BE2C (cell line): ENCODE measurements around the gene CIBAR2.
A peak's percentile ranks its signal among the peaks of the same experiment; 100 is the strongest.

Experiments used
- DNase-seq: peaks from one replicate; pipeline ENCODE4 v3.0.0-alpha.2; 2020
- H3K27me3 ChIP-seq: fragments of 250-450 bp; sonication (Bioruptor Pico); 2 replicates; pipeline ENCODE4 v1.5.1; 2020; ENCODE audit warnings: mild to moderate bottlenecking
- H3K36me3 ChIP-seq: fragments of 250-450 bp; sonication (Bioruptor Pico); 2 replicates; pipeline ENCODE4 v1.5.1; 2020; ENCODE audit warnings: mild to moderate bottlenecking
- H3K4me1 ChIP-seq: fragments of 250-450 bp; sonication (Bioruptor Pico); 2 replicates; pipeline ENCODE4 v1.5.1; 2020
- H3K4me3 ChIP-seq: 2 replicates; pipeline ENCODE4 v1.5.1; 2011; ENCODE audit warnings: low read depth, low read length
- H3K9me3 ChIP-seq: fragments of 250-450 bp; sonication (Bioruptor Pico); 2 replicates; pipeline ENCODE4 v1.5.1; 2020
- TF ChIP-seq, protein P1 (sequence below): IDR thresholded peaks from 2 replicates; pipeline ENCODE4 v1.5.1; 2012; ENCODE audit warnings: mild to moderate bottlenecking, low read depth, low read length

The CIBAR2 gene

GRCh38 chr16:85151079-85151602 lies 38.9 kb upstream of the CIBAR2 start:
- Histone ChIP-seq H3K4me1 (peaks cover 36% of the 10 kb centered on the region), H3K9me3 (no peaks in the 10 kb centered on the region), H3K27me3 (no peaks in the 10 kb centered on the region), H3K4me3 (no peak overlapping the region), H3K36me3 (no peaks in the 10 kb centered on the region)
- no peak for DNase-seq
- TF ChIP-seq, protein P1, sequence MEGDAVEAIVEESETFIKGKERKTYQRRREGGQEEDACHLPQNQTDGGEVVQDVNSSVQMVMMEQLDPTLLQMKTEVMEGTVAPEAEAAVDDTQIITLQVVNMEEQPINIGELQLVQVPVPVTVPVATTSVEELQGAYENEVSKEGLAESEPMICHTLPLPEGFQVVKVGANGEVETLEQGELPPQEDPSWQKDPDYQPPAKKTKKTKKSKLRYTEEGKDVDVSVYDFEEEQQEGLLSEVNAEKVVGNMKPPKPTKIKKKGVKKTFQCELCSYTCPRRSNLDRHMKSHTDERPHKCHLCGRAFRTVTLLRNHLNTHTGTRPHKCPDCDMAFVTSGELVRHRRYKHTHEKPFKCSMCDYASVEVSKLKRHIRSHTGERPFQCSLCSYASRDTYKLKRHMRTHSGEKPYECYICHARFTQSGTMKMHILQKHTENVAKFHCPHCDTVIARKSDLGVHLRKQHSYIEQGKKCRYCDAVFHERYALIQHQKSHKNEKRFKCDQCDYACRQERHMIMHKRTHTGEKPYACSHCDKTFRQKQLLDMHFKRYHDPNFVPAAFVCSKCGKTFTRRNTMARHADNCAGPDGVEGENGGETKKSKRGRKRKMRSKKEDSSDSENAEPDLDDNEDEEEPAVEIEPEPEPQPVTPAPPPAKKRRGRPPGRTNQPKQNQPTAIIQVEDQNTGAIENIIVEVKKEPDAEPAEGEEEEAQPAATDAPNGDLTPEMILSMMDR = no peak

- no peaks in the 10 kb centered on the region for H3K27me3 ChIP-seq
- H3K36me3 ChIP-seq = no peaks in the 10 kb centered on the region
- H3K9me3 ChIP-seq = no peaks in the 10 kb centered on the region
- TF ChIP-seq, protein P1 = no peak
- no peak overlapping the region for H3K4me3 ChIP-seq
- no peak for DNase-seq
- peaks cover 36% of the 10 kb centered on the region for H3K4me1 ChIP-seq
Measured at GRCh38 chr16:85150331-85150940, 38.2 kb upstream of the CIBAR2 start.

DNA sequence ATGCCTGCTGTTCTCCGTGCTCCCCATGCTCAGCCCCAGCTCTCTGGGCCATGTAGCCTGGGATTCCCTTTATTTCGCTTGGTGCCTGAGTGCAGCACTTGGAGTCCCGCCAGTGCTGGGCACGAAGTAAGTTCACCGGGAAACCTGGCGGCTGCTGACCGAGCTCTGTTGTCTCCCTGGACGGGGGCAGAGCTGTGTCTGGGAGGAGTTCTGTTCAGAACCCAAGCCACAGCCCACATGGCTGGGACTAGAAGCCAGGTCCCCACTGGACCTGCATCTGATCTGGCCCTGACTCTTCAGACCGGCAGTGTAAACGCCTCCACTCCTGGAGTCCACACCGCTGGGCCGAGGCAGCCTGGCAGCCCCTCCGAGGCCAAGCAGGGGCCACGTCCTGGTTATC lies 37.5 kb upstream of the CIBAR2 start:
- no peak overlapping the region for H3K4me3 ChIP-seq
- H3K9me3 ChIP-seq = no peaks in the 10 kb centered on the region; the same call in 1 of the 2 replicates
- no peaks in the 10 kb centered on the region for H3K27me3 ChIP-seq
- DNase-seq = peak; percentile 43
- peaks cover 36% of the 10 kb centered on the region for H3K4me1 ChIP-seq
- no peaks in the 10 kb centered on the region for H3K36me3 ChIP-seq
- TF ChIP-seq, protein P1 = no peak

DNA sequence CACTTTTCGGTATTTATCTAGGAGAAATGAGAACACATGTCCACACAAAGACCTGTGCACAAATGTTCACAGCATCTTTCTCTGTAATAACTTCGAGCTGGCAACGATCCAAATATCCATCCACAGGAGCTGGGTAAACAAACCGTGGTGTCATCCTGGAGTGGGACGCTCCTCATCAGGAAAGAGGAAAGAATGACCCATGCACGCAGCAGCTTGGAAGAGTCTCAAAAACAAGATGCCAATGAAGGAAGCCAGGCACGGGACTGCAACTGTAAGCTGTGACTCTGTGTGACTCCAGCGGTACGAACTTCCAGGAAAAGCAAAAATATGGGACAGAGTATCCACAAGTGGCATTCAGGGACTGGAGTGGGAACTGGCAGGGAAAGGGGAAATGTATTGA lies 36.7 kb upstream of the CIBAR2 start:
- Histone ChIP-seq H3K36me3 (no peaks in the 10 kb centered on the region), H3K4me3 (no peak overlapping the region), H3K9me3 (no peaks in the 10 kb centered on the region; the same call in 1 of the 2 replicates), H3K4me1 (peaks cover 40% of the 10 kb centered on the region), H3K27me3 (no peaks in the 10 kb centered on the region)
- DNase-seq = peak; percentile 28
- TF ChIP-seq, protein P1 = no peak

- H3K27me3 ChIP-seq = no peaks in the 10 kb centered on the region
- no peaks in the 10 kb centered on the region for H3K36me3 ChIP-seq
- peak; percentile 19 for DNase-seq
- peaks cover 36% of the 10 kb centered on the region for H3K4me1 ChIP-seq
- H3K9me3 ChIP-seq = no peaks in the 10 kb centered on the region; the same call in 1 of the 2 replicates
- no peak overlapping the region for H3K4me3 ChIP-seq
- TF ChIP-seq, protein P1 = no peak
Measured at GRCh38 chr16:85146922-85147651, 34.8 kb upstream of the CIBAR2 start.

DNA sequence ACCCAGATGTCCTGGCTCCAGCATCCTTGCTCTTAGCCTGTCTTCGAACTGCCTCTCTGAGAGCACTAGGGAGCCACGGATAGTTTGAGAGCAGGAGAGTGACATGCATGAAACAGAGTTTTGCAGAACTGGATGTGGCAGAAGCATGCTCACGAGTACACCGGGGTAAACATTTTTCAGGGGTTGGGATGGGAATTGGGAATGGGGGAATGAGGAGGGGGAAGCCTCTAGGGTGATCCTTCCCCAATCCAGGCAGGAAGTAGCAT lies 34.2 kb upstream of the CIBAR2 start:
- H3K9me3 ChIP-seq = no peaks in the 10 kb centered on the region; the same call in 1 of the 2 replicates
- TF ChIP-seq, protein P1 = no peak
- H3K4me3 ChIP-seq = no peak overlapping the region
- H3K36me3 ChIP-seq = no peaks in the 10 kb centered on the region
- H3K27me3 ChIP-seq = no peaks in the 10 kb centered on the region
- no peak for DNase-seq
- H3K4me1 ChIP-seq = peaks cover 31% of the 10 kb centered on the region
